HCT116 (cell line): ENCODE data around the gene ZDHHC22. TPM values are rescaled to one million over a fixed set of nuclear protein-coding genes. Genes with fewer than 3 reads are reported as not detected.

Source experiments
- ATAC-seq: fragments of 200-7000 bp; cut with Tn5 transposase; 2 replicates; pipeline ENCODE4 v1.9.1; 2020; ENCODE audit warnings: mild to moderate bottlenecking, moderate library complexity
- BruUV-seq: library from RNA; stranded (reverse); fragments of 400-500 nt; replicated peaks from 2 replicates; lab custom pipeline; 2021; lab: Mats Ljungman, UMichigan
- CTCF ChIA-PET: fragments of 300-600 bp; sonication (Branson Sonifier 250); formaldehyde crosslinking; loops from one replicate; lab custom pipeline; 2021; ENCODE audit warnings: antibody characterized with exemption; lab: Charles Lee
- POLR2A ChIA-PET: fragments of 300-600, 350-600 bp; sonication (Branson Sonifier 250); formaldehyde crosslinking; loops from one replicate; lab custom pipeline; 2021; ENCODE audit warnings: antibody characterized with exemption; lab: Charles Lee
- RAD21 ChIA-PET, 2 experiments: fragments of 300-600 bp; sonication (Branson Sonifier 250); formaldehyde crosslinking; loops; one replicate each; lab custom pipeline; 2023; ENCODE audit warnings: low total read pairs in 2 of 2; ENCODE audit not compliant: uncharacterized antibody in 2 of 2, unreplicated experiment in 2 of 2, low non-redundant PET in 1 of 2; lab: Charles Lee
- DNase-seq: peaks from one replicate; pipeline ENCODE4 v3.0.0-alpha.2; 2010; ENCODE audit warnings: low read depth, low spot score
- H2AFZ ChIP-seq: fragments of 200-600 bp; shearing (Covaris generic), sonication (generic); 2 replicates; pipeline ENCODE4 v1.6.1; 2017; ENCODE audit warnings: low read depth, mixed run types, mixed read lengths, antibody characterized with exemption, low read length; ENCODE audit not compliant: poor library complexity, severe bottlenecking
- H3K27ac ChIP-seq: 2 replicates; pipeline ENCODE4 v1.5.1; 2012; ENCODE audit warnings: low read depth, low read length
- H3K27me3 ChIP-seq: fragments of 200-600 bp; sonication (generic); 2 replicates; pipeline ENCODE4 v1.6.1; 2016; ENCODE audit warnings: mixed run types, low read length, mixed read lengths; ENCODE audit not compliant: insufficient read depth
- H3K36me3 ChIP-seq, 2 experiments: fragments of 200-500 bp in 1 of 2; fragments of 200-600 bp in 1 of 2; sonication (Bioruptor generic) in 1 of 2; sonication (generic) in 1 of 2; 2 replicates each; pipeline versions ENCODE4 v1.5.1 to v1.6.1; 2014 to 2016; ENCODE audit warnings: low read length in 2 of 2, inconsistent platforms in 1 of 2, mixed read lengths in 1 of 2, mixed run types in 1 of 2; ENCODE audit not compliant: insufficient read depth in 2 of 2, control insufficient read depth in 1 of 2
- H3K4me1 ChIP-seq, 2 experiments: fragments of 200-600 bp in 1 of 2; sonication (generic) in 1 of 2; 2 replicates each; pipeline versions ENCODE4 v1.5.1 to v1.6.1; 2012 to 2017; ENCODE audit warnings: low read length in 2 of 2, inconsistent platforms in 1 of 2, mild to moderate bottlenecking in 1 of 2, mixed read lengths in 1 of 2, mixed run types in 1 of 2, moderate library complexity in 1 of 2; ENCODE audit not compliant: insufficient read depth in 2 of 2, control insufficient read depth in 1 of 2
- H3K4me2 ChIP-seq: fragments of 200-600 bp; sonication (generic); 2 replicates; pipeline ENCODE4 v1.6.1; 2017; ENCODE audit warnings: mixed run types, low read length, mixed read lengths
- H3K4me3 ChIP-seq, 2 experiments: fragments of 200-600 bp in 1 of 2; sonication (generic) in 1 of 2; replicated peaks in 1 of 2; 2 replicates each; pipeline ENCODE4 v1.5.1; 2011 to 2016; ENCODE audit warnings: low read length in 2 of 2, control low read depth in 1 of 2, low read depth in 1 of 2, mild to moderate bottlenecking in 1 of 2, mixed read lengths in 1 of 2, mixed run types in 1 of 2
- H3K79me2 ChIP-seq: fragments of 200-600 bp; sonication (generic); 2 replicates; pipeline ENCODE4 v1.6.1; 2017; ENCODE audit warnings: mild to moderate bottlenecking, mixed run types, low read length, moderate library complexity, mixed read lengths; ENCODE audit not compliant: insufficient read depth
- H3K9ac ChIP-seq: fragments of 200-600 bp; sonication (generic); 2 replicates; pipeline ENCODE4 v1.6.1; 2016; ENCODE audit warnings: low read length, mixed read lengths
- H3K9me2 ChIP-seq: fragments of 200-600 bp; sonication (generic), shearing (Covaris generic); 2 replicates; pipeline ENCODE4 v1.6.1; 2017; ENCODE audit warnings: mixed run types, mild to moderate bottlenecking, moderate library complexity; ENCODE audit not compliant: insufficient read depth
- H3K9me3 ChIP-seq, 2 experiments: fragments of 200-500 bp in 1 of 2; fragments of 200-600 bp in 1 of 2; sonication (Bioruptor generic) in 1 of 2; sonication (generic) in 1 of 2; 2 replicates each; pipeline ENCODE4 v1.6.1; 2014 to 2017; ENCODE audit warnings: low read length in 2 of 2, mixed read lengths in 2 of 2, inconsistent platforms in 1 of 2, low read depth in 1 of 2, mild to moderate bottlenecking in 1 of 2, mixed run types in 1 of 2, moderate library complexity in 1 of 2; ENCODE audit not compliant: control insufficient read depth in 1 of 2, insufficient read depth in 1 of 2
- H4K20me1 ChIP-seq: fragments of 200-600 bp; sonication (generic), shearing (Covaris generic); 2 replicates; pipeline ENCODE4 v1.6.1; 2017; ENCODE audit warnings: mixed run types, mild to moderate bottlenecking, moderate library complexity; ENCODE audit not compliant: insufficient read depth
- SIN3A ChIP-seq: IDR thresholded peaks from 2 replicates; pipeline ENCODE4 v1.6.1; 2012; ENCODE audit warnings: low read depth
- YY1 ChIP-seq: IDR thresholded peaks from 2 replicates; pipeline ENCODE4 v1.6.1; 2011; ENCODE audit warnings: low read length, low read depth, moderate library complexity, mild to moderate bottlenecking; ENCODE audit not compliant: insufficient replicate concordance; ENCODE audit errors: extremely low read depth
- intact Hi-C: fragments of 100-400 bp; cut with micrococcal nuclease; formaldehyde crosslinking; loops from 2 replicates; pipeline ENCODE4 v1.10.0; 2022
- total RNA-seq: library from RNA; stranded (reverse); gene quantifications from one replicate; pipeline ENCODE4 v1.2.1, GENCODE V29; 2021; ENCODE audit not compliant: unreplicated experiment
- TF ChIP-seq, protein P1 (sequence below), 3 experiments: fragments of 200-600 bp in 1 of 3; sonication (generic) in 1 of 3; IDR thresholded peaks in 2 of 3; conservative IDR thresholded peaks in 1 of 3; 2 replicates each; pipeline ENCODE4 v1.5.1; 2012 to 2017; ENCODE audit warnings: low read depth in 2 of 3, low read length in 2 of 3, antibody characterized with exemption in 1 of 3, borderline replicate concordance in 1 of 3, control low read depth in 1 of 3, mild to moderate bottlenecking in 1 of 3, mixed read lengths in 1 of 3, mixed run types in 1 of 3, moderate library complexity in 1 of 3; ENCODE audit not compliant: insufficient read depth in 1 of 3
- TF ChIP-seq, protein P2 (sequence below): IDR thresholded peaks from 2 replicates; pipeline ENCODE4 v1.6.1; 2012; ENCODE audit warnings: low read depth

Gene ZDHHC22
- total RNA-seq, 1 experiment from 2014 or later: 0.10 TPM

DNA sequence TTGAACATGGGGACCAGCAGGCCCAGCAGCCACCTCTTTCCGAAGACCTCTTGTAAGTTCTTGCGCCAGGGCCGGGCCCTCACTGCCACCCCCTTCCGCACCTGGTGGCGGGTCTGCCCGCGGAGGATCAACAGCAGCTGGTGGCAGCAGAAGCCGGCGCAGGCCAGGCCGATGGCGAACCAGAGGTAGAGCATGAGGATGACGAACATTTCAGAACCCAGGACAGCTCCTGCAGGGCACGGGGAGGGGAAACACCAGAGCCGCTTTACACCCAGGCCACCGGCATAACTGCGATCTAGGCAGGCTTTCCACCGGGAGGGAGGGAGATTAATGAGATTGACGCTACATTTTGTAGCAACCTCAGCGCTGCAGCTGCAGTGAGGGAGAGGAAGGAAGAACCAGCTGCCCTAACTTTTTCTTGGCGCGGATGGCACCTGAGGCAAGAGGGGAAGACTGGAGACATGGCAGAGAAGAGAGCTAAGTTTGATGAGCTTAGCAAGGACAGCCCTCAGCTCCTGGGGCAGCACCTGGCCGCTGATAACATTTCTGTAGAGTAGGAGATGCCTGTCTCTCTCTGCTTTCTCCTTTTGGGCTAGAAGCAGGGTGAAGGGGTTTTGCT lies 7.8 kb downstream of the ZDHHC22 start:
- H3K27me3 ChIP-seq: no peaks in the 10 kb centered on the region
- ChIA-PET CTCF (interaction anchor here (0.8 to 0.9 kb wide), 2 partner anchors 11 to 261 kb away, joined by 3 to 4 read pairs; no protein-coding TSS in a partner anchor), POLR2A (no interaction called here), RAD21 (no interaction called here)
- H4K20me1 ChIP-seq: no peaks in the 10 kb centered on the region
- DNase-seq (no peak), ATAC-seq (peak; percentile 37; the same call in 1 of the 2 replicates)
- H3K4me3 ChIP-seq: no peak overlapping the region
- H3K9me2 ChIP-seq: no peaks in the 10 kb centered on the region
- no TSS peak for BruUV-seq
- intact Hi-C loops: no loop called here
- no peaks in the 10 kb centered on the region for H3K36me3 ChIP-seq
- H2AFZ ChIP-seq: no peak overlapping the region
- no peak overlapping the region for H3K27ac ChIP-seq
- peaks cover 7 to 24% of the 10 kb centered on the region in 2 experiments for H3K4me1 ChIP-seq
- no peak overlapping the region for H3K4me2 ChIP-seq
- no peak overlapping the region for H3K9ac ChIP-seq
- no peaks in the 10 kb centered on the region for H3K9me3 ChIP-seq
- TF ChIP-seq, protein P1, sequence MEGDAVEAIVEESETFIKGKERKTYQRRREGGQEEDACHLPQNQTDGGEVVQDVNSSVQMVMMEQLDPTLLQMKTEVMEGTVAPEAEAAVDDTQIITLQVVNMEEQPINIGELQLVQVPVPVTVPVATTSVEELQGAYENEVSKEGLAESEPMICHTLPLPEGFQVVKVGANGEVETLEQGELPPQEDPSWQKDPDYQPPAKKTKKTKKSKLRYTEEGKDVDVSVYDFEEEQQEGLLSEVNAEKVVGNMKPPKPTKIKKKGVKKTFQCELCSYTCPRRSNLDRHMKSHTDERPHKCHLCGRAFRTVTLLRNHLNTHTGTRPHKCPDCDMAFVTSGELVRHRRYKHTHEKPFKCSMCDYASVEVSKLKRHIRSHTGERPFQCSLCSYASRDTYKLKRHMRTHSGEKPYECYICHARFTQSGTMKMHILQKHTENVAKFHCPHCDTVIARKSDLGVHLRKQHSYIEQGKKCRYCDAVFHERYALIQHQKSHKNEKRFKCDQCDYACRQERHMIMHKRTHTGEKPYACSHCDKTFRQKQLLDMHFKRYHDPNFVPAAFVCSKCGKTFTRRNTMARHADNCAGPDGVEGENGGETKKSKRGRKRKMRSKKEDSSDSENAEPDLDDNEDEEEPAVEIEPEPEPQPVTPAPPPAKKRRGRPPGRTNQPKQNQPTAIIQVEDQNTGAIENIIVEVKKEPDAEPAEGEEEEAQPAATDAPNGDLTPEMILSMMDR (IDR thresholded peaks at IDR 0.05 in 2 of 3, conservative IDR thresholded peaks at IDR 0.05 in 1 of 3; ENCODE audit: borderline replicate concordance in 1 of 3, insufficient read depth in 1 of 3, low read depth in 2 of 3, low read length in 2 of 3): no peak
- TF ChIP-seq, protein P2, sequence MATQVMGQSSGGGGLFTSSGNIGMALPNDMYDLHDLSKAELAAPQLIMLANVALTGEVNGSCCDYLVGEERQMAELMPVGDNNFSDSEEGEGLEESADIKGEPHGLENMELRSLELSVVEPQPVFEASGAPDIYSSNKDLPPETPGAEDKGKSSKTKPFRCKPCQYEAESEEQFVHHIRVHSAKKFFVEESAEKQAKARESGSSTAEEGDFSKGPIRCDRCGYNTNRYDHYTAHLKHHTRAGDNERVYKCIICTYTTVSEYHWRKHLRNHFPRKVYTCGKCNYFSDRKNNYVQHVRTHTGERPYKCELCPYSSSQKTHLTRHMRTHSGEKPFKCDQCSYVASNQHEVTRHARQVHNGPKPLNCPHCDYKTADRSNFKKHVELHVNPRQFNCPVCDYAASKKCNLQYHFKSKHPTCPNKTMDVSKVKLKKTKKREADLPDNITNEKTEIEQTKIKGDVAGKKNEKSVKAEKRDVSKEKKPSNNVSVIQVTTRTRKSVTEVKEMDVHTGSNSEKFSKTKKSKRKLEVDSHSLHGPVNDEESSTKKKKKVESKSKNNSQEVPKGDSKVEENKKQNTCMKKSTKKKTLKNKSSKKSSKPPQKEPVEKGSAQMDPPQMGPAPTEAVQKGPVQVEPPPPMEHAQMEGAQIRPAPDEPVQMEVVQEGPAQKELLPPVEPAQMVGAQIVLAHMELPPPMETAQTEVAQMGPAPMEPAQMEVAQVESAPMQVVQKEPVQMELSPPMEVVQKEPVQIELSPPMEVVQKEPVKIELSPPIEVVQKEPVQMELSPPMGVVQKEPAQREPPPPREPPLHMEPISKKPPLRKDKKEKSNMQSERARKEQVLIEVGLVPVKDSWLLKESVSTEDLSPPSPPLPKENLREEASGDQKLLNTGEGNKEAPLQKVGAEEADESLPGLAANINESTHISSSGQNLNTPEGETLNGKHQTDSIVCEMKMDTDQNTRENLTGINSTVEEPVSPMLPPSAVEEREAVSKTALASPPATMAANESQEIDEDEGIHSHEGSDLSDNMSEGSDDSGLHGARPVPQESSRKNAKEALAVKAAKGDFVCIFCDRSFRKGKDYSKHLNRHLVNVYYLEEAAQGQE: peak; percentile 76
- no peak for TF ChIP-seq YY1
- TF ChIP-seq SIN3A: no peak
- no peaks in the 10 kb centered on the region for H3K79me2 ChIP-seq
